H1 (cell line): ENCODE results near the gene ZIM2. TPM values are rescaled to one million over a fixed set of nuclear protein-coding genes. Genes with fewer than 3 reads are reported as not detected.

ENCODE experiments used
- CTCF ChIA-PET: fragments of 300-600 bp; sonication (Branson Sonifier 250); formaldehyde crosslinking; loops from one replicate; lab custom pipeline; 2021; ENCODE audit not compliant: partially characterized antibody; lab: Charles Lee
- POLR2A ChIA-PET: fragments of 300-600 bp; sonication (Branson Sonifier 250); formaldehyde crosslinking; loops from one replicate; lab custom pipeline; 2021; ENCODE audit warnings: inconsistent platforms; ENCODE audit not compliant: partially characterized antibody; lab: Charles Lee
- DNase-seq, 2 experiments: peaks; one replicate each; pipeline versions ENCODE4 v3.0.0 to v3.0.0-alpha.2; 2010 to 2022; ENCODE audit warnings: low spot score in 2 of 2, low read depth in 1 of 2, mixed read lengths in 1 of 2
- FAIRE-seq: peaks from 2 replicates; lab custom pipeline; 2011; peaks lifted over from hg19 to GRCh38; lab: Jason Lieb, UNC
- H2AFZ ChIP-seq: 2 replicates; pipeline ENCODE4 v1.8.1; 2012; ENCODE audit warnings: low read length, inconsistent platforms
- H2AK5ac ChIP-seq: 2 replicates; pipeline ENCODE4 v1.6.1; 2013; ENCODE audit warnings: low read depth, low read length
- H2BK120ac ChIP-seq: replicated peaks from 2 replicates; pipeline ENCODE3; 2013; ENCODE audit warnings: low read depth, low read length, inconsistent platforms
- H2BK12ac ChIP-seq: 2 replicates; pipeline ENCODE4 v1.6.1; 2013; ENCODE audit warnings: low read depth, low read length
- H2BK15ac ChIP-seq: 2 replicates; pipeline ENCODE4 v1.6.1; 2013; ENCODE audit warnings: low read length
- H2BK20ac ChIP-seq: 2 replicates; pipeline ENCODE4 v1.6.1; 2013; ENCODE audit warnings: low read length
- H2BK5ac ChIP-seq: 2 replicates; pipeline ENCODE4 v1.6.1; 2013; ENCODE audit warnings: low read depth, low read length
- H3K14ac ChIP-seq: 2 replicates; pipeline ENCODE4 v1.6.1; 2013; ENCODE audit warnings: inconsistent platforms; ENCODE audit not compliant: insufficient read length
- H3K18ac ChIP-seq: 2 replicates; pipeline ENCODE4 v1.6.1; 2013; ENCODE audit warnings: low read length; ENCODE audit errors: extremely low read depth
- H3K23ac ChIP-seq: 2 replicates; pipeline ENCODE4 v1.6.1; 2013; ENCODE audit warnings: inconsistent platforms; ENCODE audit not compliant: insufficient read length
- H3K23me2 ChIP-seq: 2 replicates; pipeline ENCODE4 v1.6.1; 2013; ENCODE audit warnings: low read depth, low read length
- H3K27ac ChIP-seq: 2 replicates; pipeline ENCODE4 v1.6.1; 2011; ENCODE audit warnings: low read depth, low read length, inconsistent platforms
- H3K27me3 ChIP-seq, 4 experiments: replicated peaks in 1 of 4; 1 replicate in 1 of 4; 2 replicates in 3 of 4; pipeline versions ENCODE4 v1.6.1 to v1.8.1; 2011 to 2013; ENCODE audit warnings: low read length in 3 of 4, mild to moderate bottlenecking in 3 of 4, inconsistent platforms in 2 of 4, mixed read lengths in 2 of 4, moderate library complexity in 1 of 4; ENCODE audit not compliant: control insufficient read depth in 3 of 4, insufficient read depth in 3 of 4; ENCODE audit errors: extremely low read depth in 1 of 4
- H3K36me3 ChIP-seq, 4 experiments: 2 replicates each; pipeline versions ENCODE4 v1.6.1 to v1.8.1; 2011 to 2013; ENCODE audit warnings: mild to moderate bottlenecking in 4 of 4, low read length in 3 of 4, moderate library complexity in 2 of 4, control low read depth in 1 of 4, inconsistent platforms in 1 of 4; ENCODE audit not compliant: insufficient read depth in 4 of 4, control insufficient read depth in 2 of 4
- H3K4ac ChIP-seq: replicated peaks from 2 replicates; pipeline ENCODE3; 2013; ENCODE audit warnings: low read length, low read depth, mixed read lengths, inconsistent platforms; ENCODE audit not compliant: insufficient read length
- H3K4me1 ChIP-seq, 4 experiments: replicated peaks in 1 of 4; 1 replicate in 1 of 4; 2 replicates in 3 of 4; pipeline versions ENCODE4 v1.6.1 to v1.8.1; 2011 to 2013; ENCODE audit warnings: low read length in 3 of 4, inconsistent platforms in 2 of 4, mixed read lengths in 1 of 4; ENCODE audit not compliant: insufficient read depth in 4 of 4, control insufficient read depth in 3 of 4
- H3K4me2 ChIP-seq, 2 experiments: 2 replicates each; pipeline versions ENCODE4 v1.6.1 to v1.8.1; 2011 to 2013; ENCODE audit warnings: low read depth in 2 of 2, low read length in 2 of 2, control low read depth in 1 of 2, inconsistent platforms in 1 of 2, mild to moderate bottlenecking in 1 of 2; ENCODE audit not compliant: insufficient read depth in 1 of 2
- H3K4me3 ChIP-seq, 4 experiments: fragments of 200-600, 300-600 bp in 1 of 4; sonication (generic), shearing (Covaris generic), sonication (Bioruptor Twin) in 1 of 4; 2 replicates each; pipeline versions ENCODE4 v1.5.1 to v1.8.1; 2011 to 2016; ENCODE audit warnings: low read length in 4 of 4, low read depth in 3 of 4, control low read depth in 2 of 4, inconsistent platforms in 2 of 4, mild to moderate bottlenecking in 2 of 4, mixed read lengths in 1 of 4, moderate library complexity in 1 of 4; ENCODE audit not compliant: insufficient read depth in 2 of 4; ENCODE audit errors: extremely low read depth in 1 of 4
- H3K56ac ChIP-seq: replicated peaks from 2 replicates; pipeline ENCODE3; 2013; ENCODE audit warnings: low read depth, mild to moderate bottlenecking, mixed read lengths, low read length, inconsistent platforms; ENCODE audit not compliant: insufficient read length
- H3K79me1 ChIP-seq: 2 replicates; pipeline ENCODE4 v1.6.1; 2013; ENCODE audit warnings: low read depth, low read length, control low read depth
- H3K79me2 ChIP-seq, 2 experiments: 2 replicates each; pipeline versions ENCODE4 v1.6.1 to v1.8.1; 2012 to 2013; ENCODE audit warnings: low read length in 2 of 2, mild to moderate bottlenecking in 2 of 2, inconsistent platforms in 1 of 2; ENCODE audit not compliant: insufficient read depth in 2 of 2, control insufficient read depth in 1 of 2
- H3K9ac ChIP-seq, 4 experiments: replicated peaks in 1 of 4; 1 replicate in 1 of 4; 2 replicates in 3 of 4; pipeline versions ENCODE4 v1.6.1 to v1.8.1; 2011 to 2013; ENCODE audit warnings: low read depth in 3 of 4, low read length in 3 of 4, control low read depth in 2 of 4, mild to moderate bottlenecking in 2 of 4, moderate library complexity in 2 of 4, inconsistent platforms in 1 of 4; ENCODE audit errors: extremely low read depth in 1 of 4
- H3K9me3 ChIP-seq, 2 experiments: 2 replicates each; pipeline versions ENCODE4 v1.6.1 to v1.8.1; 2012 to 2013; ENCODE audit warnings: mild to moderate bottlenecking in 2 of 2, moderate library complexity in 2 of 2, control low read depth in 1 of 2, inconsistent platforms in 1 of 2, low read depth in 1 of 2, low read length in 1 of 2, mixed read lengths in 1 of 2; ENCODE audit not compliant: insufficient read depth in 2 of 2
- H4K20me1 ChIP-seq, 2 experiments: replicated peaks in 1 of 2; 2 replicates each; pipeline versions ENCODE3 to v1.8.1; 2011 to 2013; ENCODE audit warnings: inconsistent platforms in 2 of 2, low read length in 2 of 2, mild to moderate bottlenecking in 1 of 2; ENCODE audit not compliant: insufficient read depth in 2 of 2, control insufficient read depth in 1 of 2
- H4K5ac ChIP-seq: 2 replicates; pipeline ENCODE4 v1.6.1; 2013; ENCODE audit warnings: low read length, low read depth, mixed read lengths, inconsistent platforms; ENCODE audit not compliant: insufficient read length
- H4K8ac ChIP-seq: 2 replicates; pipeline ENCODE4 v1.8.0; 2013; ENCODE audit warnings: mild to moderate bottlenecking, moderate library complexity, low read length, inconsistent platforms; ENCODE audit not compliant: insufficient read depth; ENCODE audit errors: extremely low read depth
- H4K91ac ChIP-seq: replicated peaks from 2 replicates; pipeline ENCODE3; 2013; ENCODE audit warnings: low read length, mixed read lengths, inconsistent platforms; ENCODE audit not compliant: insufficient read length
- CTCF ChIP-seq, 3 experiments: IDR thresholded peaks; 1 replicate in 2 of 3; 2 replicates in 1 of 3; pipeline versions ENCODE4 v1.5.1 to v1.6.1; 2011; ENCODE audit warnings: low read length in 3 of 3, mild to moderate bottlenecking in 3 of 3, inconsistent platforms in 2 of 3, low read depth in 1 of 3, moderate library complexity in 1 of 3; ENCODE audit not compliant: insufficient read depth in 1 of 3; ENCODE audit errors: control extremely low read depth in 1 of 3
- RXRA ChIP-seq: IDR thresholded peaks from 2 replicates; pipeline ENCODE4 v1.6.1; 2011; ENCODE audit warnings: low read depth, mild to moderate bottlenecking, low read length, moderate library complexity; ENCODE audit not compliant: insufficient read depth
- WGBS, 2 experiments: shearing (Covaris generic) in 1 of 2; methylation state at CpG; one replicate each; pipeline versions ENCODE4 v1.1.6 to v1.1.7; 2013 to 2015; ENCODE audit warnings: low lambda C conversion rate in 2 of 2, mixed read lengths in 2 of 2, inconsistent platforms in 1 of 2, low coverage in 1 of 2, missing lambda C conversion rate in 1 of 2; ENCODE audit not compliant: insufficient replicate concordance in 2 of 2, insufficient coverage in 1 of 2, insufficient read length in 1 of 2; ENCODE audit errors: extremely low coverage in 1 of 2, missing lambda C conversion rate in 1 of 2; 5-methylcytosine and 5-hydroxymethylcytosine counted together
- polyA plus RNA-seq, 7 experiments: library from polyadenylated mRNA; depleted of rRNA in 3 of 7; stranded (reverse) in 5 of 7; unstranded in 2 of 7; fragments of >200 nt in 5 of 7; fragments of 200-250 nt in 2 of 7; gene quantifications; 1 replicate in 5 of 7; 2 replicates in 1 of 7; 4 replicates in 1 of 7; pipeline versions ENCODE4 v1.2.1 to v1.2.3, GENCODE V29; 2011 to 2013; ENCODE audit warnings: missing spikeins in 2 of 7, mixed read lengths in 2 of 7
- total RNA-seq: library from RNA; stranded (reverse); fragmentation: NEBNext Ultra II Directional; extraction: Animal tissue kit (Norgen Biotek cat#: 25700); gene quantifications from 2 replicates; pipeline ENCODE4 v1.2.1, GENCODE V29; 2021

Gene ZIM2
- total and polyA plus RNA-seq, 2 of the 8 experiments (the other 6 are each of a cell fraction or from before 2014, with no cell fraction given): not detected

GRCh38 chr19:56764196-56764695 is 76.3 kb downstream of the ZIM2 start:
- no peak overlapping the region for H3K4ac ChIP-seq
- no peaks in the 10 kb centered on the region for H3K27me3 ChIP-seq
- TF ChIP-seq CTCF (IDR thresholded peaks at IDR 0.05; ENCODE audit: control extremely low read depth in 1 of 3, insufficient read depth in 1 of 3, low read depth in 1 of 3, low read length in 3 of 3) (peak in 1 of 3 experiments; percentile 4; a peak in 1 of 4 replicates), RXRA (no peak)
- TF ChIP-seq, all 59 proteins: peak for 1
- Histone ChIP-seq H3K9me3 (peaks cover 75 to 87% of the 10 kb centered on the region in 2 experiments), H3K18ac (no peak overlapping the region), H3K14ac (no peak overlapping the region), H2BK5ac (no peak overlapping the region), H4K20me1 (no peaks in the 10 kb centered on the region), H2AFZ (no peak overlapping the region), H3K79me2 (no peaks in the 10 kb centered on the region), H3K4me1 (no peaks in the 10 kb centered on the region), H3K56ac (no peak overlapping the region), H2BK20ac (no peak overlapping the region), H2BK12ac (no peak overlapping the region), H4K8ac (no peak overlapping the region), H3K23ac (no peak overlapping the region), H3K4me2 (no peak overlapping the region), H3K9ac (no peak overlapping the region), H2BK120ac (no peak overlapping the region), H3K27ac (no peak overlapping the region), H2BK15ac (no peak overlapping the region), H2AK5ac (no peak overlapping the region), H3K79me1 (no peaks in the 10 kb centered on the region; the same call in 1 of the 2 replicates), H4K91ac (no peak overlapping the region), H4K5ac (no peak overlapping the region), H3K23me2 (no peaks in the 10 kb centered on the region), H3K4me3 (no peak overlapping the region), H3K36me3 (no peaks in the 10 kb centered on the region; a peak in 1 of 8 replicates)
- DNase-seq (no peak), FAIRE-seq (no peak)
- 88% methylated on average over 1 of the region's 1 CpG; no CpG with 5 or more reads in 1 of the 2 experiments for WGBS, 2 experiments
- ChIA-PET CTCF (interaction anchor here (0.7 to 0.9 kb wide), 2 partner anchors 9 to 16 kb away, joined by 3 read pairs; no protein-coding TSS in a partner anchor), POLR2A (no interaction called here)
